OCI-LY7 (cell line): ENCODE measurements around the gene YOD1. TPM values are rescaled to one million over a fixed set of nuclear protein-coding genes. Genes with fewer than 3 reads are reported as not detected.

Source experiments
- BruUV-seq: library from RNA; stranded (reverse); fragments of 400-500 nt; replicated peaks from 2 replicates; lab custom pipeline; 2021; lab: Mats Ljungman, UMichigan
- CTCF ChIA-PET: fragments of 300-600 bp; sonication (Branson Sonifier 250); formaldehyde crosslinking; loops from one replicate; lab custom pipeline; 2022; ENCODE audit warnings: antibody characterized with exemption; ENCODE audit not compliant: unreplicated experiment; lab: Charles Lee
- POLR2A ChIA-PET: fragments of 300-600 bp; sonication (Branson Sonifier 250); formaldehyde crosslinking; loops from one replicate; lab custom pipeline; 2022; ENCODE audit warnings: antibody characterized with exemption; lab: Charles Lee
- DNase-seq: peaks from one replicate; pipeline ENCODE4 v3.0.0-alpha.2; 2015; ENCODE audit warnings: low spot score
- H2AFZ ChIP-seq: fragments of 200-600 bp; sonication (generic), shearing (Covaris generic); 2 replicates; pipeline ENCODE4 v1.6.1; 2014; ENCODE audit warnings: mild to moderate bottlenecking, antibody characterized with exemption, low read length, moderate library complexity
- H3K27ac ChIP-seq: fragments of 200-600 bp; sonication (generic); 2 replicates; pipeline ENCODE4 v1.5.1; 2014; ENCODE audit warnings: mixed run types, low read depth, mild to moderate bottlenecking, moderate library complexity, low read length, inconsistent platforms; ENCODE audit not compliant: poor library complexity, severe bottlenecking
- H3K36me3 ChIP-seq: fragments of 200-600 bp; sonication (generic); 2 replicates; pipeline ENCODE4 v1.6.1; 2014; ENCODE audit warnings: mild to moderate bottlenecking, antibody characterized with exemption, low read length, moderate library complexity, mixed read lengths; ENCODE audit not compliant: insufficient read depth
- H3K4me1 ChIP-seq: fragments of 200-600 bp; sonication (generic); 2 replicates; pipeline ENCODE4 v1.5.1; 2014; ENCODE audit warnings: mild to moderate bottlenecking, low read length; ENCODE audit not compliant: insufficient read depth, poor library complexity, severe bottlenecking
- H3K4me2 ChIP-seq: fragments of 200-600 bp; sonication (generic); 2 replicates; pipeline ENCODE4 v1.6.1; 2014; ENCODE audit warnings: mild to moderate bottlenecking, low read length
- H3K4me3 ChIP-seq: fragments of 200-600 bp; sonication (generic); 2 replicates; pipeline ENCODE4 v1.5.1; 2014; ENCODE audit warnings: mild to moderate bottlenecking, low read depth, low read length; ENCODE audit not compliant: poor library complexity, severe bottlenecking
- H3K79me2 ChIP-seq: fragments of 200-600 bp; sonication (generic); 2 replicates; pipeline ENCODE4 v1.6.1; 2016; ENCODE audit warnings: low read depth, mild to moderate bottlenecking, low read length, moderate library complexity, mixed read lengths; ENCODE audit not compliant: insufficient read depth
- H3K9me2 ChIP-seq: fragments of 200-600 bp; sonication (generic); 2 replicates; pipeline ENCODE4 v1.6.1; 2016; ENCODE audit warnings: mild to moderate bottlenecking, low read length, mixed read lengths; ENCODE audit not compliant: insufficient read depth
- H3K9me3 ChIP-seq: fragments of 200-600 bp; sonication (generic); 2 replicates; pipeline ENCODE4 v1.6.1; 2014; ENCODE audit warnings: mild to moderate bottlenecking, mixed run types, low read length, mixed read lengths
- H4K20me1 ChIP-seq: fragments of 200-600 bp; sonication (generic); 2 replicates; pipeline ENCODE4 v1.6.1; 2014; ENCODE audit warnings: mild to moderate bottlenecking, antibody characterized with exemption, low read length, moderate library complexity, mixed read lengths; ENCODE audit not compliant: insufficient read depth
- CTCF ChIP-seq: fragments of 200-600 bp; sonication (generic); conservative IDR thresholded peaks from 2 replicates; pipeline ENCODE4 v1.5.1; 2014; ENCODE audit warnings: mild to moderate bottlenecking, antibody characterized with exemption, low read length, moderate library complexity, mixed read lengths
- EZH2phosphoT487 ChIP-seq: fragments of 200-600 bp; sonication (generic); IDR thresholded peaks from 2 replicates; pipeline ENCODE4 v1.6.1; 2018; ENCODE audit warnings: low read depth, borderline replicate concordance, mild to moderate bottlenecking, mixed run types, antibody characterized with exemption, low read length, moderate library complexity, mixed read lengths
- intact Hi-C: fragments of 100-400 bp; cut with micrococcal nuclease; formaldehyde crosslinking; loops from one replicate; pipeline ENCODE4 v1.10.0; 2022; ENCODE audit not compliant: unreplicated experiment
- total RNA-seq, 2 experiments: library from RNA; depleted of rRNA in 1 of 2; stranded (reverse); fragments of >200 nt in 1 of 2; shearing (Covaris generic) in 1 of 2; gene quantifications; 2 replicates each; pipeline ENCODE4 v1.2.3, GENCODE V29; 2014 to 2022

YOD1 gene
- total RNA-seq, 2 experiments from 2014 or later: 16.2 to 16.5 TPM

- intact Hi-C loops: no loop called here
- BruUV-seq: no TSS peak
- Histone ChIP-seq H3K4me1 (no peaks in the 10 kb centered on the region), H3K36me3 (no peaks in the 10 kb centered on the region), H4K20me1 (no peaks in the 10 kb centered on the region), H2AFZ (no peak overlapping the region), H3K27ac (no peak overlapping the region), H3K4me2 (no peak overlapping the region), H3K4me3 (no peak overlapping the region), H3K9me2 (no peaks in the 10 kb centered on the region), H3K9me3 (no peaks in the 10 kb centered on the region), H3K79me2 (no peaks in the 10 kb centered on the region)
- ChIA-PET POLR2A (interaction anchor here (0.6 to 1.5 kb wide), 4 partner anchors 7 to 1176 kb away, joined by 3 to 4 read pairs (median 4); no protein-coding TSS in a partner anchor), CTCF (no interaction called here)
- DNase-seq: no peak
- TF ChIP-seq EZH2phosphoT487 (no peak), CTCF (no peak)
These were observed 31.3 kb downstream of the YOD1 start for GRCh38 chr1:207019661-207020060.

DNA sequence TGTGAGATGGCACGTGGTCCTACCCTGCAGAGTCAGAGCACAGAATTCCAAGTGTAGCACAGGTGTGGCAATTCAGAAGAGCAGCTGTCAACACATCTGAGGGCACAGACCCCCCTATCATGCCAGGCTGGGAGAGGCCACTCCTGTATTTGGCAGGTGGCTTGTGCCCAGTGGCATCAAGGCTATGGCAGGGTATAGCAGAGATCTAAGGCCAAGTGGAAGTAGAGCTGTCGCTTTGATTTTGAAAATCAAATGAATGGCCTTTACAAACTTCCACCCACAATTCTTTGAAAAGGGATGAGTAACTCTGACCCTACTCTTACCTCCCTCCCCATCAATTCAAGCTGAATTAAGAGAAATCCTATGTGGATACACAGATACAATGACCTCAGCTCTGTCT lies 31.8 kb downstream of the YOD1 start:
- Histone ChIP-seq H3K9me3 (no peaks in the 10 kb centered on the region), H3K36me3 (no peaks in the 10 kb centered on the region), H3K27ac (no peak overlapping the region), H3K4me1 (no peaks in the 10 kb centered on the region), H2AFZ (no peak overlapping the region), H3K79me2 (no peaks in the 10 kb centered on the region), H3K4me2 (no peak overlapping the region), H3K4me3 (no peak overlapping the region), H4K20me1 (no peaks in the 10 kb centered on the region), H3K9me2 (no peaks in the 10 kb centered on the region)
- ChIA-PET CTCF (no interaction called here), POLR2A (interaction anchor here (0.6 to 1.5 kb wide), 3 partner anchors 8 to 1176 kb away, joined by 3 to 4 read pairs (median 4); no protein-coding TSS in a partner anchor)
- no TSS peak for BruUV-seq
- no peak for DNase-seq
- intact Hi-C loops: no loop called here
- TF ChIP-seq EZH2phosphoT487 (no peak), CTCF (no peak)

DNA sequence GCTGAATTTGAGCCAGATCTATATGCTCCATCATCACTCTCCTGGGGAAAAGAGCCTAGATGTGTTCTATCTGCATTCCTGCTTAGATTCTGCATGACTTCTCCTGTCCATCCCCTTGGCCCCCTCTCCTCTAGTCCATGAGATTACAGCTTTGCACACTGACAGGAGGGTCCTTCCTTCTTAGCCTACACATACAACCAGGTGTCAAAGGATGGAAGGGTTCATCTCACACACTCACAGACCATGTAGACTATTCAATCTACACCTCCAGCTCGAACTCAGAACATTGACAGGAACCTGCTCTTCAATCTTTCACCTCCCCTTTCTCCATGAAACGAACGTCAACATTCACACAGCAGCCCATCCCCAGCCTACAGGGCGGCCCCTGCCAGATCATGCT lies 32.3 kb downstream of the YOD1 start:
- no peaks in the 10 kb centered on the region for H3K9me2 ChIP-seq
- H3K27ac ChIP-seq: no peak overlapping the region
- H4K20me1 ChIP-seq: no peaks in the 10 kb centered on the region
- BruUV-seq: no TSS peak
- H3K4me1 ChIP-seq: no peaks in the 10 kb centered on the region
- ChIA-PET POLR2A (interaction anchor here (1.0 to 1.5 kb wide), 2 partner anchors 8 to 18 kb away, joined by 4 read pairs; no protein-coding TSS in a partner anchor), CTCF (no interaction called here)
- no peaks in the 10 kb centered on the region for H3K36me3 ChIP-seq
- TF ChIP-seq EZH2phosphoT487: no peak
- no peak for TF ChIP-seq CTCF
- DNase-seq: no peak
- no peaks in the 10 kb centered on the region for H3K9me3 ChIP-seq
- no peaks in the 10 kb centered on the region for H3K79me2 ChIP-seq
- intact Hi-C loops: no loop called here
- no peak overlapping the region for H2AFZ ChIP-seq
- no peak overlapping the region for H3K4me2 ChIP-seq
- H3K4me3 ChIP-seq: no peak overlapping the region
